Spleen (tissue), 11 donors: ENCODE results near the gene POU2AF2. TPM values are rescaled to one million over a fixed set of nuclear protein-coding genes. Genes with fewer than 3 reads are reported as not detected.

ENCODE experiments used
- DNase-seq: peaks from one replicate; pipeline ENCODE4 v3.0.0-alpha.2; 2020
- H3K27ac ChIP-seq, 8 donors: fragments of 200-600 bp; sonication (generic) in 7 of 8; 1 replicate in 4 of 8; 2 replicates in 4 of 8; pipeline versions ENCODE4 v1.5.0 to v1.8.0; 2016 to 2021; ENCODE audit warnings: inconsistent platforms in 4 of 8, mild to moderate bottlenecking in 4 of 8, moderate library complexity in 1 of 8
- H3K27me3 ChIP-seq, 7 donors: fragments of 200-600 bp; sonication (generic) in 6 of 7; replicated peaks in 1 of 7; 1 replicate in 4 of 7; 2 replicates in 3 of 7; pipeline versions ENCODE4 v1.5.0 to v1.8.0; 2016 to 2021; ENCODE audit warnings: inconsistent platforms in 3 of 7, mild to moderate bottlenecking in 1 of 7
- H3K36me3 ChIP-seq, 6 donors: fragments of 200-600 bp; sonication (generic) in 5 of 6; 1 replicate in 4 of 6; 2 replicates in 2 of 6; pipeline versions ENCODE4 v1.5.0 to v1.8.0; 2016 to 2021; ENCODE audit warnings: inconsistent platforms in 2 of 6
- H3K4me1 ChIP-seq, 6 donors: fragments of 200-600 bp; sonication (generic) in 5 of 6; 1 replicate in 3 of 6; 2 replicates in 3 of 6; pipeline versions ENCODE4 v1.5.0 to v1.8.0; 2016 to 2021; ENCODE audit warnings: inconsistent platforms in 3 of 6
- H3K4me3 ChIP-seq, 8 donors: fragments of 200-600 bp; sonication (generic) in 7 of 8; 1 replicate in 4 of 8; 2 replicates in 4 of 8; pipeline versions ENCODE4 v1.5.0 to v1.8.0; 2016 to 2021; ENCODE audit warnings: inconsistent platforms in 4 of 8, mild to moderate bottlenecking in 4 of 8, moderate library complexity in 2 of 8
- H3K9me3 ChIP-seq, 8 donors: fragments of 200-600 bp; sonication (generic) in 7 of 8; 1 replicate in 4 of 8; 2 replicates in 4 of 8; pipeline versions ENCODE4 v1.5.0 to v1.8.0; 2016 to 2021; ENCODE audit warnings: inconsistent platforms in 4 of 8
- POLR2A ChIP-seq, 3 donors: fragments of 450-650 bp; IDR thresholded peaks; one replicate each; pipeline ENCODE4 v1.5.1; 2017; ENCODE audit warnings: antibody characterized with exemption in 3 of 3, mild to moderate bottlenecking in 1 of 3
- POLR2AphosphoS5 ChIP-seq, 3 donors: sonication (generic); formaldehyde crosslinking; IDR thresholded peaks; one replicate each; pipeline ENCODE4 v1.5.1; 2017; ENCODE audit warnings: antibody characterized with exemption in 3 of 3
- WGBS, 5 donors: extraction: QIAGEN DNeasy Blood & Tissue Kit in 3 of 5; methylation state at CpG; one replicate each; pipeline versions ENCODE4 v1.1.5 to v1.1.7; 2013 to 2018; 5-methylcytosine and 5-hydroxymethylcytosine counted together
- intact Hi-C: fragments of 100-400 bp; cut with DNase I; formaldehyde crosslinking; loops from one replicate; pipeline ENCODE4 v1.15.0; 2023; ENCODE audit warnings: low total_unique reads
- polyA plus RNA-seq, 3 donors: library from polyadenylated mRNA; stranded (reverse); fragments of 200-250 nt; gene quantifications; one replicate each; pipeline ENCODE4 v1.2.1, GENCODE V29; 2013
- total RNA-seq, 7 donors: library from RNA; depleted of rRNA in 3 of 7; stranded (reverse); fragments of >200 nt in 3 of 7; fragmentation: NEBNext Ultra II Directional in 4 of 7; extraction: Animal tissue kit (Norgen Biotek cat#: 25700) in 4 of 7; gene quantifications; one replicate each; pipeline versions ENCODE4 v1.1.0 to v1.2.1, GENCODE V29; 2016 to 2021
- TF ChIP-seq, protein P1 (sequence below), 11 experiments: fragments of 200-600 bp in 7 of 11; fragments of 450-650 bp in 4 of 11; sonication (generic) in 4 of 11; IDR thresholded peaks in 8 of 11; conservative IDR thresholded peaks in 3 of 11; 1 replicate in 7 of 11; 2 replicates in 4 of 11; pipeline versions ENCODE4 v1.4.0 to v1.8.0; 2016 to 2021; ENCODE audit warnings: antibody characterized with exemption in 11 of 11, inconsistent platforms in 4 of 11, mild to moderate bottlenecking in 1 of 11
- donor health status: healthy with polysubstance abuse.
- donor health status: DM: no; HTN: no; CAD: no; lungs with moderate emphysema.
- donor health status: DM: no; HTN: no; CAD: no.
- donor health status: Bipolar disorder and iron deficiency.
- donor health status: healthy.
- donor health status: DM: no; HTN: no; CAD: no.
- donor health status: DM: yes; HTN: yes; CAD: no.

Gene POU2AF2
- total and polyA plus RNA-seq, 10 donors: not detected

GRCh38 chr11:111309215-111309915, 63.8 kb downstream of the POU2AF2 start:
- TF ChIP-seq, protein P1, sequence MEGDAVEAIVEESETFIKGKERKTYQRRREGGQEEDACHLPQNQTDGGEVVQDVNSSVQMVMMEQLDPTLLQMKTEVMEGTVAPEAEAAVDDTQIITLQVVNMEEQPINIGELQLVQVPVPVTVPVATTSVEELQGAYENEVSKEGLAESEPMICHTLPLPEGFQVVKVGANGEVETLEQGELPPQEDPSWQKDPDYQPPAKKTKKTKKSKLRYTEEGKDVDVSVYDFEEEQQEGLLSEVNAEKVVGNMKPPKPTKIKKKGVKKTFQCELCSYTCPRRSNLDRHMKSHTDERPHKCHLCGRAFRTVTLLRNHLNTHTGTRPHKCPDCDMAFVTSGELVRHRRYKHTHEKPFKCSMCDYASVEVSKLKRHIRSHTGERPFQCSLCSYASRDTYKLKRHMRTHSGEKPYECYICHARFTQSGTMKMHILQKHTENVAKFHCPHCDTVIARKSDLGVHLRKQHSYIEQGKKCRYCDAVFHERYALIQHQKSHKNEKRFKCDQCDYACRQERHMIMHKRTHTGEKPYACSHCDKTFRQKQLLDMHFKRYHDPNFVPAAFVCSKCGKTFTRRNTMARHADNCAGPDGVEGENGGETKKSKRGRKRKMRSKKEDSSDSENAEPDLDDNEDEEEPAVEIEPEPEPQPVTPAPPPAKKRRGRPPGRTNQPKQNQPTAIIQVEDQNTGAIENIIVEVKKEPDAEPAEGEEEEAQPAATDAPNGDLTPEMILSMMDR (IDR thresholded peaks at IDR 0.05 in 8 of 11, conservative IDR thresholded peaks at IDR 0.05 in 3 of 11): no peak
- TF ChIP-seq POLR2A (IDR thresholded peaks at IDR 0.05) (no peak), POLR2AphosphoS5 (IDR thresholded peaks at IDR 0.05) (no peak)
- no peak overlapping the region for H3K27ac ChIP-seq
- H3K36me3 ChIP-seq: no peaks in the 10 kb centered on the region
- H3K4me1 ChIP-seq: no peaks in the 10 kb centered on the region
- DNase-seq: no peak
- H3K4me3 ChIP-seq: no peak overlapping the region
- WGBS, 5 donors: 80 to 91% (median 82%) methylated on average over 5 of the region's 5 CpGs
- intact Hi-C loops: no loop called here
- no peaks in the 10 kb centered on the region for H3K9me3 ChIP-seq
- peaks cover 0 to 7% (median 0%) of the 10 kb centered on the region in 7 donors for H3K27me3 ChIP-seq

- no peaks in the 10 kb centered on the region for H3K36me3 ChIP-seq
- no peak overlapping the region for H3K4me3 ChIP-seq
- no peaks in the 10 kb centered on the region for H3K9me3 ChIP-seq
- DNase-seq: no peak
- peaks cover 0 to 7% (median 0%) of the 10 kb centered on the region in 7 donors for H3K27me3 ChIP-seq
- no peak overlapping the region for H3K27ac ChIP-seq
- intact Hi-C loops: no loop called here
- H3K4me1 ChIP-seq: no peaks in the 10 kb centered on the region
- TF ChIP-seq POLR2A (IDR thresholded peaks at IDR 0.05): no peak
- no peak for TF ChIP-seq POLR2AphosphoS5 (IDR thresholded peaks at IDR 0.05)
- TF ChIP-seq, protein P1 (IDR thresholded peaks at IDR 0.05 in 8 of 11, conservative IDR thresholded peaks at IDR 0.05 in 3 of 11): no peak
- WGBS, 5 donors: 55 to 79% (median 68%) methylated on average over 3 of the region's 3 CpGs
These were observed 64.6 kb downstream of the POU2AF2 start for GRCh38 chr11:111310088-111310487.

- no peaks in the 10 kb centered on the region for H3K9me3 ChIP-seq
- WGBS, 5 donors: 86 to 94% (median 91%) methylated on average over 6 of the region's 6 CpGs
- H3K27me3 ChIP-seq: peaks cover 0 to 7% (median 0%) of the 10 kb centered on the region in 7 donors
- DNase-seq: no peak
- H3K4me3 ChIP-seq: no peak overlapping the region
- intact Hi-C loops: no loop called here
- no peaks in the 10 kb centered on the region for H3K4me1 ChIP-seq
- TF ChIP-seq, protein P1 (IDR thresholded peaks at IDR 0.05 in 8 of 11, conservative IDR thresholded peaks at IDR 0.05 in 3 of 11): no peak
- TF ChIP-seq POLR2A (IDR thresholded peaks at IDR 0.05) (no peak), POLR2AphosphoS5 (IDR thresholded peaks at IDR 0.05) (no peak)
- H3K36me3 ChIP-seq: no peaks in the 10 kb centered on the region
- no peak overlapping the region for H3K27ac ChIP-seq
These were observed 65.2 kb downstream of the POU2AF2 start for GRCh38 chr11:111310723-111311122.

GRCh38 chr11:111312076-111312475, 66.6 kb downstream of the POU2AF2 start:
- no peak for DNase-seq
- H3K36me3 ChIP-seq: no peaks in the 10 kb centered on the region
- 67 to 88% (median 82%) methylated on average over 1 of the region's 1 CpG for WGBS, 5 donors
- peaks cover 0 to 7% (median 0%) of the 10 kb centered on the region in 7 donors for H3K27me3 ChIP-seq
- H3K4me1 ChIP-seq: no peaks in the 10 kb centered on the region
- TF ChIP-seq, protein P1 (IDR thresholded peaks at IDR 0.05 in 8 of 11, conservative IDR thresholded peaks at IDR 0.05 in 3 of 11): no peak
- TF ChIP-seq POLR2AphosphoS5 (IDR thresholded peaks at IDR 0.05): no peak
- TF ChIP-seq POLR2A (IDR thresholded peaks at IDR 0.05): no peak
- no peak overlapping the region for H3K4me3 ChIP-seq
- H3K27ac ChIP-seq: no peak overlapping the region
- H3K9me3 ChIP-seq: no peaks in the 10 kb centered on the region
- intact Hi-C loops: no loop called here
